ENCODE results near the gene RAB6D. TPM values are rescaled to one million over a fixed set of nuclear protein-coding genes. Genes with fewer than 3 reads are reported as not detected.

Gene RAB6D
- total RNA-seq, 1 experiment from 2014 or later, result not detected

DNA sequence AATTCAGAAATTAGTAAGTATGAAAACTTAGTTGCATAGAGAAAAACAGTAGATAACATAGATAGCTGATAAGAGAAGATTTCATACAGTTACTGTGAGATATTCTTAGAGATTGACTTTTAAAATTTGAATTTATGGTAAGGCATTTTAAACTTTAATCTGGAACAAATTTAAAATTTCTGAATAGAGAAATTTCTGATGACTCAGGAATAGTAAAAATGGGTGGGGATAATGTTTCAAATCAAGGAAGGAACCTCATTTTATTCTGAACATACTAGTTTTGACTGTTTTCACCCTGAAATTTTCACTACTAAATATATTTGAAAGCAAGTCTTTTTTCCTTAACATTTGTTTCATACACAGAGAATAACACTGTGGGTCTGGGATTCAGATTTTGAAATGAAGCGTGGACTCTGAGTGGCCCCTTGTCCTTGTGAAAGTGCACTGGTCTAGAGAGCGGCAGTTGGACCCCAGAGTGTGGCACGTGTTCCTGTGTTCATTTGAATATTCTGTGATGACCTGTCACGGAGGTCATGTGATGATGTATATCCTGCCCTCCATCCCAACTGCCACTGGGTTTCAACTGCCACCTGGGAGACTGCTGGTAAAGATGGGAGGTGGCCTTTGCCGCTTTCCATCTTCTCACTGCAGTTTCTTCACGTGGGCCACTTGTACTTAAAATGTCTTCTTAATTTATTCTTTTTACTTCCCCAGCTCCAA lies 38.5 kb upstream of the RAB6D start:
- H2AFZ ChIP-seq (ENCODE audit: low read length), result no peak overlapping the region
- no peak for DNase-seq
- no peak overlapping the region for H2BK5ac ChIP-seq (ENCODE audit: insufficient read length, low read length)
- no peak overlapping the region for H3T11ph ChIP-seq (ENCODE audit: low read length)
- H3K23me2 ChIP-seq (ENCODE audit: insufficient read length, low read depth, low read length, poor library complexity, severe bottlenecking), result no peaks in the 10 kb centered on the region
- H3K9ac ChIP-seq (ENCODE audit: extremely low read depth, insufficient read length, low read length), result no peak overlapping the region
- H3K4me2 ChIP-seq (ENCODE audit: insufficient read depth, insufficient read length, low read length), result no peak overlapping the region
- Mint-ChIP-seq H3K36me3 (ENCODE audit: insufficient read depth in 1 of 3, low read depth in 3 of 3) (no peaks in the 10 kb centered on the region; a peak in 1 of 7 replicates), H3K27ac (no peak overlapping the region), H3K4me1 (peaks cover 2% of the 10 kb centered on the region in 2 experiments; a peak in 2 of 4 replicates), H3K9me3 (no peaks in the 10 kb centered on the region), H3K4me3 (no peak overlapping the region), H3K27me3 (ENCODE audit: low read depth) (peaks cover 12% of the 10 kb centered on the region)
- no peaks in the 10 kb centered on the region for H3K79me2 ChIP-seq (ENCODE audit: insufficient read depth, low read length)
- no peak overlapping the region for H3K23ac ChIP-seq (ENCODE audit: insufficient read length, low read depth, low read length)
- H3K14ac ChIP-seq (ENCODE audit: insufficient read depth, low read length), result no peak overlapping the region
- no peak overlapping the region for H2BK120ac ChIP-seq (ENCODE audit: low read depth, low read length, poor library complexity, severe bottlenecking)
- no peaks in the 10 kb centered on the region for H3K4me1 ChIP-seq (ENCODE audit: insufficient read depth, low read length)
- no peaks in the 10 kb centered on the region for H3K79me1 ChIP-seq (ENCODE audit: insufficient read depth, low read depth, low read length, poor library complexity, severe bottlenecking)
- no peak overlapping the region for H3K27ac ChIP-seq (ENCODE audit: insufficient read length, low read depth, low read length)
- H4K91ac ChIP-seq (ENCODE audit: insufficient read length, low read depth, low read length), result no peak overlapping the region
- H3K18ac ChIP-seq (ENCODE audit: insufficient read length, low read depth, low read length), result no peak overlapping the region
- no peak overlapping the region for H4K8ac ChIP-seq (replicated peaks; ENCODE audit: insufficient read length, low read depth, low read length)
- no peak overlapping the region for H2BK12ac ChIP-seq (ENCODE audit: insufficient read length, low read depth, low read length)
- no peak overlapping the region for H2BK20ac ChIP-seq (ENCODE audit: low read depth, low read length, poor library complexity, severe bottlenecking)
- no peak overlapping the region for H2AK5ac ChIP-seq (ENCODE audit: insufficient read length, low read length)
- no peak overlapping the region for H3K4ac ChIP-seq (ENCODE audit: low read depth, low read length)
- H3K56ac ChIP-seq (ENCODE audit: insufficient read length, low read depth, low read length), result no peak overlapping the region
- H4K20me1 ChIP-seq (ENCODE audit: control insufficient read depth, insufficient read depth, insufficient read length), result no peaks in the 10 kb centered on the region
- H3K27me3 ChIP-seq (ENCODE audit: insufficient read depth, low read length), result no peaks in the 10 kb centered on the region
- H2BK15ac ChIP-seq (ENCODE audit: low read depth, low read length), result no peak overlapping the region
- TF ChIP-seq, protein P1, sequence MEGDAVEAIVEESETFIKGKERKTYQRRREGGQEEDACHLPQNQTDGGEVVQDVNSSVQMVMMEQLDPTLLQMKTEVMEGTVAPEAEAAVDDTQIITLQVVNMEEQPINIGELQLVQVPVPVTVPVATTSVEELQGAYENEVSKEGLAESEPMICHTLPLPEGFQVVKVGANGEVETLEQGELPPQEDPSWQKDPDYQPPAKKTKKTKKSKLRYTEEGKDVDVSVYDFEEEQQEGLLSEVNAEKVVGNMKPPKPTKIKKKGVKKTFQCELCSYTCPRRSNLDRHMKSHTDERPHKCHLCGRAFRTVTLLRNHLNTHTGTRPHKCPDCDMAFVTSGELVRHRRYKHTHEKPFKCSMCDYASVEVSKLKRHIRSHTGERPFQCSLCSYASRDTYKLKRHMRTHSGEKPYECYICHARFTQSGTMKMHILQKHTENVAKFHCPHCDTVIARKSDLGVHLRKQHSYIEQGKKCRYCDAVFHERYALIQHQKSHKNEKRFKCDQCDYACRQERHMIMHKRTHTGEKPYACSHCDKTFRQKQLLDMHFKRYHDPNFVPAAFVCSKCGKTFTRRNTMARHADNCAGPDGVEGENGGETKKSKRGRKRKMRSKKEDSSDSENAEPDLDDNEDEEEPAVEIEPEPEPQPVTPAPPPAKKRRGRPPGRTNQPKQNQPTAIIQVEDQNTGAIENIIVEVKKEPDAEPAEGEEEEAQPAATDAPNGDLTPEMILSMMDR (conservative IDR thresholded peaks at IDR 0.05), result no peak
- H3K9me3 ChIP-seq (ENCODE audit: control insufficient read depth, low read depth, low read length), result no peaks in the 10 kb centered on the region
- H4K5ac ChIP-seq (ENCODE audit: insufficient read length, low read depth, low read length), result no peak overlapping the region
- no CpG with 5 or more reads among the region's 6 CpGs for WGBS (ENCODE audit: extremely low coverage, insufficient read length, low lambda C conversion rate)

All from H9 (cell line).